ENCODE data around the gene DMXL2. TPM values are rescaled to one million over a fixed set of nuclear protein-coding genes. Genes with fewer than 3 reads are reported as not detected.

DMXL2 gene
- total RNA-seq, 1 donor from 2014 or later = 68.3 TPM

- Histone ChIP-seq H3K9me3 (no peaks in the 10 kb centered on the region), H3K4me1 (peaks cover 2% of the 10 kb centered on the region), H3K27ac (no peak overlapping the region), H3K27me3 (ENCODE audit: low read depth) (no peaks in the 10 kb centered on the region), H3K36me3 (no peaks in the 10 kb centered on the region), H3K4me3 (no peak overlapping the region)
- DNase-seq = peak; percentile 65
- ATAC-seq = peak; percentile 62 to 68
- no peak for TF ChIP-seq CTCF (IDR thresholded peaks at IDR 0.05)
- intact Hi-C loops (cut with DNase I) = no loop called here
Observed at GRCh38 chr15:51647128-51647562, 24.6 kb upstream of the DMXL2 start.

- TF ChIP-seq CTCF (IDR thresholded peaks at IDR 0.05) = no peak
- no peaks in the 10 kb centered on the region for H3K36me3 ChIP-seq
- no peaks in the 10 kb centered on the region for H3K9me3 ChIP-seq
- intact Hi-C loops (cut with DNase I) = no loop called here
- no peak overlapping the region for H3K27ac ChIP-seq
- ATAC-seq (no peak), DNase-seq (no peak)
- peaks cover 5% of the 10 kb centered on the region for H3K4me1 ChIP-seq
- no peaks in the 10 kb centered on the region for H3K27me3 ChIP-seq (ENCODE audit: low read depth)
- H3K4me3 ChIP-seq = no peak overlapping the region
Observed at GRCh38 chr15:51642696-51643095, 20.1 kb upstream of the DMXL2 start.

- peaks cover 5% of the 10 kb centered on the region for H3K4me1 ChIP-seq
- peak overlapping the region; percentile 26 for H3K27ac ChIP-seq
- H3K9me3 ChIP-seq = no peaks in the 10 kb centered on the region
- no peak for TF ChIP-seq CTCF (IDR thresholded peaks at IDR 0.05)
- DNase-seq (no peak), ATAC-seq (peak in 1 of 2 donors; percentile 54)
- H3K36me3 ChIP-seq = no peaks in the 10 kb centered on the region
- no peak overlapping the region for H3K4me3 ChIP-seq
- intact Hi-C loops (cut with DNase I) = no loop called here
- H3K27me3 ChIP-seq (ENCODE audit: low read depth) = no peaks in the 10 kb centered on the region
Observed at GRCh38 chr15:51641490-51642130, 19.0 kb upstream of the DMXL2 start.

- ATAC-seq (peak in 1 of 2 donors; percentile 9), DNase-seq (no peak)
- Histone ChIP-seq H3K9me3 (no peaks in the 10 kb centered on the region), H3K36me3 (no peaks in the 10 kb centered on the region), H3K27me3 (ENCODE audit: low read depth) (no peaks in the 10 kb centered on the region), H3K4me3 (no peak overlapping the region), H3K27ac (no peak overlapping the region), H3K4me1 (no peaks in the 10 kb centered on the region)
- intact Hi-C loops (cut with DNase I) = no loop called here
- no peak for TF ChIP-seq CTCF (IDR thresholded peaks at IDR 0.05)
Observed at GRCh38 chr15:51634591-51635198, 12.1 kb upstream of the DMXL2 start.

- no peak for TF ChIP-seq CTCF (IDR thresholded peaks at IDR 0.05)
- H3K9me3 ChIP-seq = no peaks in the 10 kb centered on the region
- H3K27me3 ChIP-seq (ENCODE audit: low read depth) = no peaks in the 10 kb centered on the region
- intact Hi-C loops (cut with DNase I) = no loop called here
- ATAC-seq (peak; percentile 82 to 90), DNase-seq (no peak)
- no peaks in the 10 kb centered on the region for H3K4me1 ChIP-seq
- peak overlapping the region; percentile 53 for H3K27ac ChIP-seq
- H3K4me3 ChIP-seq = no peak overlapping the region
- H3K36me3 ChIP-seq = no peaks in the 10 kb centered on the region
Observed at GRCh38 chr15:51629612-51630011, 7.0 kb upstream of the DMXL2 start.

Data from lower lobe of right lung (tissue), 2 donors.